Omental fat pad (tissue), 4 donors: ENCODE results near the gene CPT1B. TPM values are rescaled to one million over a fixed set of nuclear protein-coding genes. Genes with fewer than 3 reads are reported as not detected.
A peak's percentile ranks its signal among the peaks of the same experiment; 100 is the strongest.
"Not testable (repeated sequence)": the region's sequence is repeated elsewhere in the genome, so short reads cannot be mapped to it uniquely, and the experiment has no call there.

Source experiments
- ATAC-seq: fragments of 150-250 bp; one replicate; pipeline ENCODE4 v1.9.1; 2016; ENCODE audit warnings: mild to moderate bottlenecking, moderate library complexity; ENCODE audit not compliant: low FRiP score
- DNase-seq: peaks from one replicate; pipeline ENCODE4 v3.0.0-alpha.2; 2019; ENCODE audit warnings: low spot score
- CTCF ChIP-seq, 3 donors: fragments of 450-650 bp; IDR thresholded peaks; one replicate each; pipeline ENCODE4 v1.5.1; 2016 to 2017; ENCODE audit warnings: antibody characterized with exemption in 3 of 3, mild to moderate bottlenecking in 3 of 3, moderate library complexity in 2 of 3
- total RNA-seq, 4 donors: library from RNA; depleted of rRNA; stranded (reverse); fragments of >200 nt; gene quantifications; one replicate each; pipeline ENCODE4 v1.1.0, GENCODE V29; 2016

The CPT1B gene
- total RNA-seq, 4 donors from 2014 or later, result 4.9 to 29.2 (median 10.8) TPM

- TF ChIP-seq CTCF (IDR thresholded peaks at IDR 0.05), result no peak
- no peak for DNase-seq
- peak; percentile 53 for ATAC-seq
These were observed 34.4 kb upstream of the CPT1B start for GRCh38 chr22:50612528-50613221.

- ATAC-seq, result no peak
- TF ChIP-seq CTCF (IDR thresholded peaks at IDR 0.05), result no peak
These were observed 33.9 kb upstream of the CPT1B start for GRCh38 chr22:50612168-50612527.

GRCh38 chr22:50611341-50612060 is 33.3 kb upstream of the CPT1B start:
- no peak for ATAC-seq
- TF ChIP-seq CTCF (IDR thresholded peaks at IDR 0.05), result no peak
- no peak for DNase-seq

More at GRCh38 chr22:50612168-50612527, 33.9 kb upstream of the CPT1B start:
- DNase-seq, result no peak

- DNase-seq (no peak), ATAC-seq (no peak)
- TF ChIP-seq CTCF (IDR thresholded peaks at IDR 0.05), result no peak
These were observed 32.4 kb upstream of the CPT1B start for GRCh38 chr22:50610581-50610980.

- no peak for DNase-seq
- no peak for ATAC-seq
- TF ChIP-seq CTCF (IDR thresholded peaks at IDR 0.05), result no peak
These were observed 31.8 kb upstream of the CPT1B start for GRCh38 chr22:50610041-50610451.

- no peak for TF ChIP-seq CTCF (IDR thresholded peaks at IDR 0.05)
- DNase-seq (no peak), ATAC-seq (no peak)
These were observed 31.4 kb upstream of the CPT1B start for GRCh38 chr22:50609599-50609998.

GRCh38 chr22:50608996-50609395 is 30.8 kb upstream of the CPT1B start:
- no peak for ATAC-seq
- no peak for DNase-seq
- TF ChIP-seq CTCF (IDR thresholded peaks at IDR 0.05), result no peak

GRCh38 chr22:50608058-50608840 is 30.0 kb upstream of the CPT1B start:
- not testable (repeated sequence) for ATAC-seq, DNase-seq
